ENCODE results near the gene CYTH3.

Gene CYTH3

DNA sequence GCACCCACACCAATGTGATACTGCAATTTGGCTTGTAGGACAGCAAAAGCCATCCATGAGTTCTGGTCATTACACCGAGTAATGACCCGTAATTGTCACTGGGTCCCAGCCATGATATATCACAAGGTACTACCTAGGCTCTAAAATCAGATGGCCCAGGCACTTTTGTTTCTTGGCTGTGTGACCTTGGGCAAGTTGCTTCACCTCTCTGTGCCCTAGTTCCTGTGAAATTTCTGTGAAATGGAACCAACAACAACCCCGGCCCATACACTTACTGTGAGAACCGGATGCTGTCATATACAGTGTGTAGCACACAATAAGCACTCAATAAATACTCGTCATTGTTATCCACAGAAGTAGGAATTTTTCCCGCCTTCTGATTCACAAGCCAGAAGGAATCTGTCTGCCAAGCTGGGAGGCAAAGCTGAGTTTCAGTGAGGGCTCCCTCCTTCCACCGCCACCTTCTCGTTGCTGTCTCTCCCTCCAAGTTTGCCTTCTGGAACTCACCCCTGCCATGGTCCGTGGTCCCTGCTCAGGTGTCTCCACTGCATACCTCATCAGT, 6.4 kb upstream of the CYTH3 start:
- Mint-ChIP-seq H3K36me3 (ENCODE audit: low read depth) (no peaks in the 10 kb centered on the region), H3K4me1 (peaks cover 4% of the 10 kb centered on the region), H3K27me3 (ENCODE audit: low read depth) (no peaks in the 10 kb centered on the region), H3K4me3 (no peak overlapping the region), H3K9me3 (no peaks in the 10 kb centered on the region), H3K27ac (peak overlapping the region in 1 of 3 experiments; percentile 34)
- TF ChIP-seq, protein P1, sequence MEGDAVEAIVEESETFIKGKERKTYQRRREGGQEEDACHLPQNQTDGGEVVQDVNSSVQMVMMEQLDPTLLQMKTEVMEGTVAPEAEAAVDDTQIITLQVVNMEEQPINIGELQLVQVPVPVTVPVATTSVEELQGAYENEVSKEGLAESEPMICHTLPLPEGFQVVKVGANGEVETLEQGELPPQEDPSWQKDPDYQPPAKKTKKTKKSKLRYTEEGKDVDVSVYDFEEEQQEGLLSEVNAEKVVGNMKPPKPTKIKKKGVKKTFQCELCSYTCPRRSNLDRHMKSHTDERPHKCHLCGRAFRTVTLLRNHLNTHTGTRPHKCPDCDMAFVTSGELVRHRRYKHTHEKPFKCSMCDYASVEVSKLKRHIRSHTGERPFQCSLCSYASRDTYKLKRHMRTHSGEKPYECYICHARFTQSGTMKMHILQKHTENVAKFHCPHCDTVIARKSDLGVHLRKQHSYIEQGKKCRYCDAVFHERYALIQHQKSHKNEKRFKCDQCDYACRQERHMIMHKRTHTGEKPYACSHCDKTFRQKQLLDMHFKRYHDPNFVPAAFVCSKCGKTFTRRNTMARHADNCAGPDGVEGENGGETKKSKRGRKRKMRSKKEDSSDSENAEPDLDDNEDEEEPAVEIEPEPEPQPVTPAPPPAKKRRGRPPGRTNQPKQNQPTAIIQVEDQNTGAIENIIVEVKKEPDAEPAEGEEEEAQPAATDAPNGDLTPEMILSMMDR (IDR thresholded peaks at IDR 0.05; ENCODE audit: unreplicated experiment in 3 of 3) = no peak

DNA sequence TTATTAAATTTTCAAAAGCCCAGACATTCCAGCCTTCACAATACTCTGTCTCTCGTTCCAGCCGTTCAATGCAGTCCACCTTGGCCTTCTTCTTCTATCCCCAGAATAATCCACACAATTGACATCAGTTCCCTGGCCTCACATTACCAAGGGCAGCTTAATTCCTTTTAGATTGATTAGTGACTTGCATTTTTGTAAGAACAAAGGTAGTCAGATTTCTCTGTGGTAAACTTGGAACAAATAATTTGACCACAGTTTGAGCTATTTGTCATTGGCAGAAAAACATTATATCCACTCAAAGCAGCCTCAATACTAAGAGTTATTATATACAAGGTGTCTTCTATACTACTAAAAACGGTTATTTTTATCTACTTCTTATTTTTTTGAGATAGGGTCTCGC, 5.1 kb upstream of the CYTH3 start:
- Mint-ChIP-seq H3K9me3 (no peaks in the 10 kb centered on the region), H3K36me3 (ENCODE audit: low read depth) (no peaks in the 10 kb centered on the region), H3K4me1 (peaks cover 8% of the 10 kb centered on the region), H3K27ac (no peak overlapping the region), H3K4me3 (peak overlapping the region in 1 of 3 experiments; percentile 14), H3K27me3 (ENCODE audit: low read depth) (no peaks in the 10 kb centered on the region)
- TF ChIP-seq, protein P1 (IDR thresholded peaks at IDR 0.05; ENCODE audit: unreplicated experiment in 3 of 3) = no peak

DNA sequence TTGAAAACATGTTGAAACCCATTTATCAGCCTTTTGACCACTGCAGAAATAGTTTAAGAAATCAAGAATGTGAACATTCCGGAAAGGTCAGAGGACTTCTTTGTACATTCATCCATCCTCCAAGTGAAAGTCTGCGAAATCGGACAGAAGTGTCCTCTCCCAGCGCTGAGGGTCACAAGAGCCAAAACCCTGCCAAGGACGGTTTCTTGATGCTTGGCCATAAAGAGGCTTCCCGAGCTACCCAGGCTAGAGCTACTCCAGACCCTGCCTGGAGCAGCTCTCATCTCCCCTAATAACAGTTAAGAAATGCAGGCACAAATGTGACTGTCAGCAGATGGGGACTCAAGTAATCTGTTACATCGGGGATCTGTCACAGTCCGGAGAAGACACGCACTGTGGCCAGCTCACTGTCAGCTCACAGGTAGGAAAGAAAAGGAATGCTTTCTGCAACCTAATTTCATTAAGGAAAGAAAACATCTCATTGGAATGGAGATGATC, 4.5 kb upstream of the CYTH3 start:
- TF ChIP-seq, protein P1 (IDR thresholded peaks at IDR 0.05; ENCODE audit: unreplicated experiment in 3 of 3) = no peak
- H3K27ac Mint-ChIP-seq = peak overlapping the region in 1 of 3 experiments; percentile 36
- H3K27me3 Mint-ChIP-seq (ENCODE audit: low read depth) = no peaks in the 10 kb centered on the region
- H3K36me3 Mint-ChIP-seq (ENCODE audit: low read depth) = no peaks in the 10 kb centered on the region
- no peaks in the 10 kb centered on the region for H3K9me3 Mint-ChIP-seq
- no peak overlapping the region for H3K4me3 Mint-ChIP-seq
- H3K4me1 Mint-ChIP-seq = peaks cover 8% of the 10 kb centered on the region

DNA sequence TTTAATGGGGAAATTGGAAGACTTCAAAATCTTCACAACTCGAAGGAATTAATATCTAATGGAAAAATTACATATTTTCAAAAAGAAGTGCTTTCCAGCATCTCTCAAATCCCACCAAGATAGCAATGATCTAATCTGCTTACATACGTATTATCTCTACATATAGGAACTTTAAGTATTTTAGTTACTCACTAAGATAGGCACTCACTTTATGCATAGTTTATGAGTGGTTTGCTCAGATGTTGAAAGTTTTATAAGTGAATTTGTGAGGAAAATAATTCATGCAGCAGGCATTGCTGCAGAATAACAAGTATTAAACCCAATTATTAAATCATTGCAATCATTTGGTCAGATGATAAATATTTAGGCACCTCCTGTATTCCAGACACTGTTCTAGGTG, 2.3 kb upstream of the CYTH3 start:
- H3K4me1 Mint-ChIP-seq = peaks cover 27% of the 10 kb centered on the region
- TF ChIP-seq, protein P1 (IDR thresholded peaks at IDR 0.05; ENCODE audit: unreplicated experiment in 3 of 3) = no peak
- no peak overlapping the region for H3K27ac Mint-ChIP-seq
- no peaks in the 10 kb centered on the region for H3K36me3 Mint-ChIP-seq (ENCODE audit: low read depth)
- H3K4me3 Mint-ChIP-seq = peak overlapping the region; percentile 72 to 85 (median 73)
- H3K27me3 Mint-ChIP-seq (ENCODE audit: low read depth) = peaks cover 4% of the 10 kb centered on the region
- no peaks in the 10 kb centered on the region for H3K9me3 Mint-ChIP-seq

DNA sequence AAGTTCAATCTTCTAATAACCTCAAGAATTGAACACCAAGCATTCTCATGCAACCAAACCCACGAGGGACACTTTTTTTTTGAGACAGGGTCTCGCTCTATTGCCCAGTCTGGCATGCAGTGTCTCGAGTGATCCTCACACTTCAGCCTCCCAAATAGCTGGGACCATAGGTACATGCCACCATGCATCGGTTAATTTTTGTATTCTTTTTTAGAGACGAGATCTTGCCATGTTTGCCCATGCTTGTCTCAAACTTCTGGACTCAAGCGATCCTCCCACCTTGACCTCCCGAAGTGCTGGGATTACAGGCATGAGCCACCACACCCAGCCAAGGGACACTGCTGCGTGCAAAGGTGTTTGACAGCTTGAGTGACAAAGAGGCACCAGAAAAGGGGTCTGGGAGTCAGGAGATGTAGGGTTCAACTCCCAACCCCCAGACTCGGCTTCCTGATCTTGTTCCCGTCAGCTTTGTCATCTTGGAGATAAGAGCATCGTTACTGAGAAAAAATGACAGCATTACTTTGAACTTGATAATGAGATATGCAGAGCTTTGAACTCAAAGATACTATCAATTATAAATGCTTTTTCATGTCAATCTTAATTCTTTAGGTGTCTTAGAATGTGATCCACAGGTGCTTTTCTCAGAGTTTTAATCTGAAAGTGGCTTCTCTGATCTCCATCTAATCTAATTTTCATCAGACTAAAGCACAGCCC, 1.6 kb upstream of the CYTH3 start:
- peak overlapping the region in 1 of 3 experiments; percentile 14 for H3K27ac Mint-ChIP-seq
- H3K36me3 Mint-ChIP-seq (ENCODE audit: low read depth) = no peaks in the 10 kb centered on the region
- peaks cover 34% of the 10 kb centered on the region for H3K4me1 Mint-ChIP-seq
- H3K27me3 Mint-ChIP-seq (ENCODE audit: low read depth) = peaks cover 4% of the 10 kb centered on the region
- TF ChIP-seq, protein P1 (IDR thresholded peaks at IDR 0.05; ENCODE audit: unreplicated experiment in 3 of 3) = no peak
- no peaks in the 10 kb centered on the region for H3K9me3 Mint-ChIP-seq
- peak overlapping the region; percentile 85 to 89 (median 87) for H3K4me3 Mint-ChIP-seq
